Activated CD8-positive, alpha-beta memory T cell treated with anti-CD3 and anti-CD28 coated beads, Interleukin-2, amount 50 U/mL, for 1 hour (primary cell): ENCODE data around the gene COX11.
A peak's percentile ranks its signal among the peaks of the same experiment; 100 is the strongest.

Experiments used
- DNase-seq: peaks from one replicate; pipeline ENCODE4 v3.0.0-alpha.2; 2020; ENCODE audit errors: extremely low read depth

The COX11 gene, protein sequence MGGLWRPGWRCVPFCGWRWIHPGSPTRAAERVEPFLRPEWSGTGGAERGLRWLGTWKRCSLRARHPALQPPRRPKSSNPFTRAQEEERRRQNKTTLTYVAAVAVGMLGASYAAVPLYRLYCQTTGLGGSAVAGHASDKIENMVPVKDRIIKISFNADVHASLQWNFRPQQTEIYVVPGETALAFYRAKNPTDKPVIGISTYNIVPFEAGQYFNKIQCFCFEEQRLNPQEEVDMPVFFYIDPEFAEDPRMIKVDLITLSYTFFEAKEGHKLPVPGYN

DNA sequence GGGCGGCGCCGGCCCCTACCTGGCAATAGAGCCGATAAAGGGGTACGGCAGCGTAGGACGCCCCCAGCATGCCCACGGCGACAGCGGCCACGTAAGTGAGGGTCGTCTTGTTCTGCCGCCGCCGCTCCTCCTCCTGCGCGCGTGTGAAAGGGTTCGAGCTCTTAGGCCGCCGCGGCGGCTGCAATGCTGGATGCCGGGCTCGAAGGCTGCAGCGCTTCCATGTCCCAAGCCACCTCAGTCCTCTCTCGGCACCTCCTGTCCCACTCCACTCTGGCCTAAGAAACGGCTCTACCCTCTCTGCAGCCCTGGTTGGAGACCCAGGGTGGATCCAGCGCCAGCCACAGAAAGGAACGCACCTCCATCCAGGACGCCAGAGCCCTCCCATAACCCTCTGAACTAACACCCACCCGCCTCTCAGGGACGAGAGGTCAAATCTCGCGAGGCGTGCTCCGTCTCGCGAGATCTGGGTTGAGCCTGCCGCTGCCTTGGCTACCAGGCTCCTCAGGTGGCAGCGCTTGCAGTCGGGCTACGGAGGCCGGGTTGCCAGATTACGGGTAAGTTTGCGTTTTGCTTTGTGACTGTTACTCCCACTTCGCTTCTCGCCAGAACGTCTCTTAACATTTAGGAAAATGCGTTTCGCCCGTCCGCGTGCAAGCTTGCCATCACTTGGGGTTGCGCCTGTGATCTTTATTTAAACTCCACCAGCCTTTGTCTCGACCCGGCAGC lies at the start of gene COX11, which contains the start of gene STXBP4:
Gene COX11, minus strand, starts transcription at position 393 of the 726 bp plus-strand sequence. Its CDS starts 8 bp downstream, at position 385.
Gene STXBP4, plus strand, starts transcription at position 504 of the 726 bp plus-strand sequence. CDS start 17,455 bp downstream, outside the sequence.
- DNase-seq = peak; percentile 76

GRCh38 chr17:55005520-55005919 lies 37.1 kb upstream of the COX11 start:
- no peak for DNase-seq

DNA sequence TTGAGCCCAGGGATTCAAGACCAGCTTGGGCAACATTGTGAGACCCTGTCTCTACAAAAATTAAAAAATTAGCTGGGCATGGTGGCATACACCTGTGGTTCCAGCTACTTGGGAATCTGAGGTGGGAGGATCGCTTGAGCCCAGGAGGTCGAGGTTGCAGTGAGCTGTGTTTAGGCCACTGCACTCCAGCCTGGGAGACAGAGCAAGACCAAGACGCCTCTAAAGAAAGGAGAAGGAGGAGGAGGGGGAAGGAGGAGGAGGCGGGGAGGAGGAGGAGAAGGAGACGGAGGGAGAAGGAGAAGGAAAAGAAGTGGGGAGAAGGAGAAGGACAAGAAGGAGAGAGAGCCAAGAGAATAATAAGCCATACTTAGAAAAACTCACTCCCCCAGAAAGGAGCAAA lies 36.0 kb upstream of the COX11 start:
- no peak for DNase-seq

DNA sequence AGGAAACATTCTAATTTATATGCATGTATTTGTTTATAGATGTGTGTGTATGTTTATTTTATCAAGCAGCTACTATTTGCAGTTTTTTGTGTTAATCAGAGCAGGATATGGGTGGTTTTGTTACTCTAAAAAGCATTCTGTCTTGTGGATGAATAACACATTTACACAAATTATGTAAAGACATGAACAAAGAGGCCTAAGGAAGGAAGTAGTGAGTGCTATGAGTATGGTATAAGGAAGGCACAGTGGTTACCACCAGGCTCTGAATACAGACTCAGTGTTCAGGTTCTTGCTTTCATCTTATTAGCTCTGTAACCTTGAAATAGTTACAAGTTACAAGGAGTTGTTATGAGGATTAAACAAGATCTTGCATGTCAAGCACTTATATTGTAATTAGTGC lies 34.0 kb upstream of the COX11 start:
- no peak for DNase-seq

DNA sequence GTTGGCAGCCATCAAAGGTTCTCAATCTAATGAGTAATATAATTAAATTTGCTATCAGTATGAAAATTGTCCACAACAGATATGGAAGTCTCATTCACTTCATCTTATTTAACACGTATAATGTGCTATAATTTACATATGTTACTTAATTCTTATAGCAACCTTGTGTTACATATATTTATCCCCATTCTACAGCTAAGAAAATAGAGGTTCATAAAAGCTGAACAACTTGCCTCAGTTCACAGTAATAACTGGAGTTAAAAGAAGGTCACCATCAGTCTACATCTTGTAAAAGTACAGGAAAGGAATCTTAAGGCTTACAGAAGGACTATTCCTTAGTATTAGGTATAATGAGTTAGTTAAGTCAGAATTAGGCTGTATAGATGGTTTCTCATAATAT lies 28.0 kb upstream of the COX11 start:
- no peak for DNase-seq

- no peak for DNase-seq
These were observed 24.6 kb upstream of the COX11 start for GRCh38 chr17:54992797-54993639.

DNA sequence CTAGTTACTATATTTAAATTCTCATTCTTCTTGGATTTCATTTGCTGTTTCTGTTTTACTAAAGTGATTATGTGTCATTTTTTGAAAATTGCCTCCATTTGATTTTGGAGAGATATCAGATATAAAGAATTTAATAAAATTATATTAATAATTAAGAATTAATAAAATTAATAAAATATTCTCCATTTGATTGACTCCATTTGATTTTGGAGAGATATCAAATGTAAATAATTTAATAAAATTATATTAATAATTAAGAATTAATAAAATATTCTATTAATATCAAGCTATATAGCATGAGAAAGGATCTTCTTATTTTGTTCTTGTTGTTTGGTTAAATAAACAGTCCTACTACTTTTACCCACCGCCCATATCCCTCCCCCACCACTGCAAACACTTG lies 23.1 kb upstream of the COX11 start:
- no peak for DNase-seq

DNA sequence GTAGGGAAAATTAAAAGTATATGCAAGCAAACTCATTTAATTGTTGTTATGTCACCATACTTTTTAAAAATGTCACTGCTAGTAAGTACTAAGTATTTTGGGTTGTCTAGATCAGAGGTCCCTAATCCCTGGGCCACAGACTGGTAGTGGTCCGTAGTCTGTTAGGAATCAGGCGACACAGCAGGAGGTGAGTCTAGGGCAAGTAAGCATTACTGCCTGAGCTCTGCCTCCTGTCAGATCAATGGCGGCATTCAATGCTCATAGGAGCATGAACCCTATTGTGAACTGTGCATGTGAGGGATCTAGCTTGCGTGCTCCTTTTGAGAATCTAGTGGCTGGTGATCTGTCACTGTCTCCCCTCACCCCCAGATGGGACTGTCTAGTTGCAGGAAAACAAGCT lies 21.7 kb upstream of the COX11 start:
- no peak for DNase-seq

- no peak for DNase-seq
These were observed 17.0 kb upstream of the COX11 start for GRCh38 chr17:54985476-54985875.

GRCh38 chr17:54983260-54983659 lies 14.8 kb upstream of the COX11 start:
- DNase-seq = no peak

DNA sequence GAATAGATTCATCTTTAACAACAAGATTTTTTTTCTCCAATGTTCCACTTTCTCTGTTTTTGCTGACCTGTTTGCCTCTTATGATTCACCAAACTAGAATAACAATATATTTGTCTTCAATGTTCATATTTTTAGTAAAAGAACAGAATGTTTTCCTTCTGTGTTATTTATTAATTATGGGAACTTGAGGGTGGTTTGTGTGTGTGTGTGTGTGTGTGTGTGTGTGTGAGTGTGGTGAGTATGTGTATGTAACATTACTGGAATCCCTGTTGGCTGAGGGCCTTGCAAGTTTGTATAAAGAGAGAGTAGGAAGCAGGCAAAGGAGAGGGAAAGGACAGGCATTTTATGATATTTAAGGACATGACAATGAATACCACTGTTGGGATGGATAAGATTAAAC lies 13.9 kb upstream of the COX11 start:
- no peak for DNase-seq

- DNase-seq = no peak
These were observed 11.9 kb upstream of the COX11 start for GRCh38 chr17:54980375-54980774.

GRCh38 chr17:54979657-54980056 lies 11.2 kb upstream of the COX11 start:
- DNase-seq = no peak

GRCh38 chr17:54977744-54978143 lies 9.3 kb upstream of the COX11 start:
- no peak for DNase-seq

GRCh38 chr17:54976316-54976715 lies 7.9 kb upstream of the COX11 start:
- DNase-seq = no peak

DNA sequence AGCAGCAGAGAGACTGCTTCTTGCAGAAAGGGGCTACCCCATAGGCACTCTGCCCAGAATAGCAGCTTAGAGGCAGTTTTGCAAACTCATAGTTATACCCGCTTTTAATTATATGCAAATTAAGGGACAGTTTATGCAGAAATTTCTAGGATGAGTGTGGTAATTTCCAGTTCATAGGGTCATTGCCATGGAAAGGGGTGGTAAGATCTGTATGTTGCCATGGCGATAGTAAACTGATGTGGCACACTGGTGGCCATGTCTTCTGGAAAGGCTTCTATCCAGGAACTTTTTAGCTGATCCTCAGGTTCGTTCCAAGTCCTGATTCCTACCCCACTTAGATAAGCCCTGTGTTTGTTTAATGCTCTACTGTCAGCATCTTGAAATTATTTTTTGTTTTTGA lies 6.3 kb upstream of the COX11 start:
- DNase-seq = no peak

DNA sequence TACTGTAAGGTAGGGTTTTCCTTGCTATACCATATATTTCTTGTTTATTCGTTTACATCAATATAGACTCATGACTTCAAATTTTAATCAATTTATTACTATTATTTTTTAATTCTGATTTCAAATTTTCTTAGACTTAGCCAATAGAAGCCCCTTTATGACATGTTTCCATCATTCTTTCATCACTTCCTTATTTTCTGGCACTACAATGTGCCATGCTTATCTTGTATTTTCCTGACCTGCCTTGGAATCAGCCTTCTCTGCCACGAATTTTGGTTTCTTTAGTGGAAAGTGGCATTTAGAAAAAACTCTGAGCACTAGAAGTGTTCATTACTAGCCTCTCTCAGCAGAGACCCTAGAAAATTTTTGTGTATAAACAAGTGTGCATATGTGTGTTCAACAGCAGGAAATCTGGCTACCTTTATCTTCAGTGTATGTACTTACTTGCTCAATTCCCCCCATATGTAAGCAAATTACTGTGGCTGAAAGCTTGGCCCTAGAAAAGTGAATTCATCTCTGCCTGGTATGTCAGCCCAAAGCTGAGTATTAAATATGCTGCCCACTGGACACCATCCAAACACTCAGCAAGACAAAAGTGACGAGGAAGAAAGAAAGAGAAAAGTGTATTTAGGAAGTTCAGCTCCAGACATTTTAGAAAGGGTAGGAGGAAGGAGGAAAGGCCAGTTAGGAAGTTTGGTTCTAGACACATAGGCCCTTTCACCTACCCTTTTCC lies 4.1 kb upstream of the COX11 start:
- DNase-seq = no peak

DNA sequence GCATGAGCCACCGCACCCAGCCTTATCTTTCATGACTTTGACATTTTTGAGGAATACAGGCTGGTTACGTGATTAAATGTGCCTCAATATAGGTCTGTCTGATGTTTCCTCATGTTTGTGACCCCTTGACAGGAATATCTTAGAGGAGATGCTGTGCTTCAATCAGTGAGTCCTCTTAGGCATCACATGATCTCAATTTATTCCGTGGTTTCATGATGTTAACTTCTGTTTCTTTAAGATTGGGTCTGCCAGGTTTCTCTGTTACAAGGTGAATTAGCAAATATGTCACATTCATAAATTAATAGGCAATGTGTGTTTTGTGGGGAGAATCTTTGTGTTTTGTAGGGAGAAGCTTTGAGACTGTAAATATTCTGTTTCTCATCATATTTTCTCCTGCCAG lies 3.4 kb upstream of the COX11 start:
- no peak for DNase-seq

GRCh38 chr17:54971147-54971546 lies 2.7 kb upstream of the COX11 start:
- DNase-seq = no peak

GRCh38 chr17:54969658-54970572 lies 1.5 kb upstream of the COX11 start:
- DNase-seq = no peak

- peak; percentile 1 for DNase-seq
These were observed 506 bp upstream of the COX11 start for GRCh38 chr17:54968988-54969332.
